Embryonic facial prominence (tissue), 1 donor: ENCODE data around the gene ETV5.

Experiments
- DNase-seq: peaks from one replicate; pipeline ENCODE4 v3.0.0-alpha.2; 2016; ENCODE audit errors: extremely low spot score

Gene ETV5

DNA sequence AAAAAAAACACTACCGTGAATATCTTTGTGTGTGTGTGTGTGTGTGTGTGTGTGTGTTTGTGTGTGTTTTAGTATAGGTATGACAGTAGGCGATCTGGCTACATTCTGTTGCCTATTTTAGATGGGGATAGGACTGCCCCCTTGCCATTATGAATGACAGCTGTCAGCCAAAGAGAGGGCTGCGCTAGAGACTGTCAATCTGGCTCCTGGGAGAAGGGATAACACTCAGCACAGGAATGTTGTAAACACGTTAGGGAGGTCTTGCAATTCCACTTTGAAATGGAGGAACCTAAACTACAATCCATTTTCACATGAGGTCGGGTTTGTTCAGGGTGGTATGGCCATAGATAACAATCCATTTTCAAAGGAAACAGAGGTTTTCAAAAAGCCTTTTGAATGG lies 14.1 kb upstream of the ETV5 start:
- DNase-seq: no peak

- no peak for DNase-seq
Observed at GRCh38 chr3:186121968-186122367, 13.1 kb upstream of the ETV5 start.

DNA sequence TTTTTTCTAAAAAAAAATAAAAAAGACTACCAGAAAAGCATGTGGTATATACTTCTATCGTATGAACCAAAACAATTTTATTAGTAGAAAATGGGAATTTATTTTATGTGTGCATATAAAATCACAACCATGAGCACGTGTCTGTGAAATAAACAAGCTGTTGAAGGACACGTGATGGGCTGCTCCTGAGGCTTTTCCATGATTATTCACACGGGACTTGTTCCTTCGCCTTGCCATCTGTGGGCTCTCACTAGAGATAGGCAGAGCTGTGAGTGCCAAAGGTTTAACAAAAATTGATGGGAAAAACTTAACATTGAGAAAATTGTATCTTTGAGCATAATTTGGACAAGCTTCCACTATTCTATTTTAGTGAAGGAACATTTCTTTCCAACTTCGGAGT lies 12.4 kb upstream of the ETV5 start:
- DNase-seq: no peak

- no peak for DNase-seq
Observed at GRCh38 chr3:186119499-186119898, 10.6 kb upstream of the ETV5 start.

DNA sequence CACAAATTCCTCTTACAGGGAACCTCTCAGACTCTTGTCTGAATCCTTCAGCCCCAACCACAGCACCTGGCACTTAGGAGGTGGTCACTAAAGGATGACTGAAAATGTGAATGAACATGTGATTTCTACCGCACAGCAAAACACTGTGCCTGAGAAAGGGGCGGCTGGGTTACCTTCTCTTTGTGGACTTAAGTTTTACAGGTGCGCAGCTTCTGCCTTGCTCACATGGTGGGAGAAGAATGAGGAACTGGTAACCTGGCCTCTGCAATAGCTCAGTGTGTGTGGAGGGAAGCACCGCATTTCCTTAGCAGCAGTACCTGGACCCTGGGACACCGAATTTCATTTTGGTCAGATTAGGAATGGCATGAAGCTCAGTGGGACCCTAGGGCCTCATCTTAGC lies 9.8 kb upstream of the ETV5 start:
- no peak for DNase-seq

GRCh38 chr3:186117521-186118134 lies 8.7 kb upstream of the ETV5 start:
- DNase-seq: no peak

- no peak for DNase-seq
Observed at GRCh38 chr3:186115239-186115996, 6.5 kb upstream of the ETV5 start.

DNA sequence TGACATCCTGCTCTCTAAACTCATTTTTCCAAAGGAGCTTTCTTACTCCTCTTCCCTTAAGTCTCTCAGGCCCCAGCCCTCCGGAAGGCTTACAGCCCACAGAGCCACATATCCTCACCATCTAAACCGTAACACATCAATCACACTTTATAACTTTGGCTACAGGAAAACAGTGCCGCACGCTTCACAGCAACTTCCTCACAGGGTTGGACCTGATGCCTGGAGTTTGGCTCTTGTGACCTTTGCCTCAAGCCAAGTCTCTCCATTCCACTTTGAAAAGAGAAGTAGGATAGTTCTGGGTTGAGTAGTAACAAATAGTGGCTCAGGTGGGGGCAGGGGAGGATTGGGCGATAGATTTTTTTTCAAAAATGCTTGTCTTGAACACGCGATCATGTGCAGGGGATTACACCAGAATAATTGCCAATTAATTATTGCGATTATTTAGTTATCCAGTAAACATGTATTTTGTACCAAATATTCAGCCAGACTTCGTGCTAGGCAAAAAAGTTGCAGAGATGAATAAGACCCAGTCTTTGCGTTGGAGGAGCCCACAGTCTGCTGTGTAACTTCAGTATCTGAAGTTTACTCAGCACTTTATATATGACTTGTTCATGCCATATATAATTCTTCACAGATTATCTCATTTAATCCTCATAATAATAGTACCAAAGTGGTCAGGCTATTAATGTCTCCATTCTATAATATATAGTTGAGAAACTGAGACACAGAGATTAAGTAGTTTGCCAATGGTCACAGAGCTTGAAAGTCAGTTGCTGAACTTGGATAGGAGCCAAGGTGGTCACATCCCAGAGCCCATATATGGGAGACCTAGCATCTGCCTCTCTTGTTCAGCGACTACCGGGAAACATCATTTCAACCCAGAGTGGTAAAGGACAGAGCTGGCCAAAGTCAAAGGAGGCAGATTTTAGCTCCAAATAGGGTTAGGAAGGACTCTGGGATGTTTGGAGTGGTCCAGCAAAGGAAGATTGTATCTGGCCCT lies 2.4 kb upstream of the ETV5 start:
- no peak for DNase-seq

DNA sequence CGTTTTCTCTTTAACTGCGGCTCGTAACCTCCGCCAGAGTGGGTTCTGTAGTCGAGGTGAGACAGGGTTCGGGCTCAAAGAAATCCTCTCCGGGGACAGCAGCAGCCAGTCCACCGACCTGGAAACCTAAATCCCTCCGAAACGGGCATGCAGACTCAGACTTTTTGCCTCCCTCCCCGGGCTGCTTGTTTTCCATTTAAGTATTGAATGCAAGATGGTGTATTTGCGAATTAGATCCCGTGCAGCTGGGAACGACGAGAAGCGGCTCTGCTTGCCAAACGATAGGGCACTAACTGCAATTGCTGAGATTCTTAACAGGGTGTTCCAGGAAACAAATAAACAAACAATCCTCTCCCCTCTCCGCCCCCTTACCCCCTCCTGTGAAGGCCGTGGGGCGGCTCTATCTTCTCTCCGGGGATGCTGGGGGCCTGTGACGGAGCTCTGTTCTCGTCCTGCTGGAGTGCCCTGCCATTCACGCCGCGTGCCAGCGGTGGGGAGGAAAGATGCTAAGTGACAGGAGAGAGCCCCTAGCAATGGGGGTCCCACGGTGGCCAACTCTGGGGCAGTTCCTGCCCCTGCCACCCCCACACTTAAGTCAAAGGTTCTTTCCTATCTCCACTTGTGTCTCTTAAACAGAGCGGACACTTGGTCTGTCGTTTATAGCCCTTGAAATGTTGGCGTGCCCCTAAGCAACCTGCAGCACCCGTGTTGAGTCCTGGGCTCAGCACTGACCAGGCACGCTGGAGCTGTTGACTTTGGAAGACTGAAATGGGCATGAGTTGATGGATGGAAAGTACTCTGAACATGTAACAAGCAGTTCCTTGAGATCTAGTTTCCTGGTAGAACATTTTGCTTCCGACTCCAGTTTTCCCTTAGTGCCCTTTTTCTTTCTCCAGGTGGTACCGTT lies 1.3 kb upstream of the ETV5 start:
- DNase-seq: no peak

DNA sequence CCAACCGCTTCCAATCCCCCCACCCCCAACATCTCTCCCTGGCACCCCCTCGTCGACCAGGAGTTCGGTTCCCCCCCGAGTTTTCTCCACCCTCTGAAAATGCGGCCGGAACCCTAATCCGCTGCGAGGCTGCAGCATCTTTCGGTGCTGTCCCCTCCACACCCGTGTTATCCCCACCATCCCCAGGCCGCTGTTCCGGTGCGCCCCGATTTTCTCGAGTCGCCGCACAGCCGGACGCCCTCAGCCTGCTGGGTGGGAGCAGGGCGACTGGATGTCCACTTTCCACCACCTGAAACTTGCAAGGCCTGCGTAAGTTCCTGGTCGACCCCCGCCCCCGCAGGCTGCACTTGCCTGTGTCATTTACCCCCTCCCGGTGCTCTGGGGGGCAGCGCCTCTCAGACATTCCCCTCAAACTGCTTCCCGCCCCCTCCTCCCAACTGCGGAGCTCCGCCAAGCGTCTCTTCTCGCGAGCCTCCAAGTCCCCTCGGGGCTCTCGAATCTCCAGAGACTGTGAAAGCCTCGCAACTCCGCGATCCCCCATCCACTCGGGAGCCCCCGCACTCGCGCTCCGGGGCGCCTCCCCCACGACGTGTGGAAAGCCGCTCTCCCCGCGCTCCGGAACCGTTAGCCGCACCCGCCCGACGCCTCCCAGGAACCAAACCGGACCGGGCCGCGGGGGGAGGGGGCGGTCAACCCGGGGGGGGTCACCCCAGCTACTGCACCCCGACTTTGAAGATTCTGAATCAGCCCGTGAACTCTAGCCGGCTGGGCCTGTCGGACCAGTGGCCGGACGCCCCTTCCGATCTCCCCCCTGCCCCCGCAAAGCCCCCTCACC lies 566 bp downstream of the ETV5 start:
- peak; percentile 58 for DNase-seq

- DNase-seq: peak; percentile 80
Observed at GRCh38 chr3:186107215-186108105, 1.4 kb downstream of the ETV5 start.

- no peak for DNase-seq
Observed at GRCh38 chr3:186105543-186105942, 3.3 kb downstream of the ETV5 start.

DNA sequence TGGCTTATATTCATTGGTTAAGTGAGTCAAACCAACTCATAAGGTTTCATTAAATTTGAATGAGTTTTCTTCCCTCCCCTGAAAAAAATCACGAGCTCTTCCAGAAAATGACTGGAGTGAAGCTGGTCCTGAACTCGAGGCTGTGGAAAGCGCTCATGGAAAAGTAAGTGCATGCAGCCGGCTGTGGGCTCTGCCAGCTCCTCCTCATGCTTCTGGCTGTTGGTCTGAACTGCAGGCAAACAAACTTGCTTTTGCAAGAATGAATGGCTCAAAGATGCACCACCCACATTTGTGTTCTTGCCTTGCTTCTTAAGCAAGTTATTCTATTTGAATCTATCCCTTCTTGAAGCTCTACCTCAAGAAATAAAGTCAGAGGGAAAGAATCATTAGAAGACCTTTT lies 6.2 kb downstream of the ETV5 start:
- no peak for DNase-seq

GRCh38 chr3:186100398-186100797 lies 8.5 kb downstream of the ETV5 start:
- DNase-seq: no peak

GRCh38 chr3:186099178-186099577 lies 9.7 kb downstream of the ETV5 start:
- no peak for DNase-seq

DNA sequence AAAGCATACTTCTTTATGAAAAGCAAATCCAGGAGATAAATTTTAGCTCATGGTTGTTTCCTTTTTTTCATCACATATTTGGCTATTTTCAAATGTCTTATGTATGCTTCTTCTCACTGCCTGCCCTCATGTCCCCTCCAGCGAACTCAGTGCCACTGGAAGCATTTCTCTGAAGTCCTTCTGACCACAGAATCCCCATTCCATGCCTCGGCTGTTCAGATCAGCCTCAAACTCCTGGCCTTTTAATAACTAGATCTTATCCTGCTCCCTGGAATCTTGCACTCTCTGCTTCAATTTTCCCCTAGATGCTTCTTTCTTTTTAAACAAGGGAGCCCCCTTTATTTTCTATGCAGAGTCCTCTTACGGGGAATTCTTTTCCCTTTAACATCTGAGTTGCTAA lies 10.1 kb downstream of the ETV5 start:
- no peak for DNase-seq

- DNase-seq: peak; percentile 85
Observed at GRCh38 chr3:186097663-186098451, 11.0 kb downstream of the ETV5 start.

DNA sequence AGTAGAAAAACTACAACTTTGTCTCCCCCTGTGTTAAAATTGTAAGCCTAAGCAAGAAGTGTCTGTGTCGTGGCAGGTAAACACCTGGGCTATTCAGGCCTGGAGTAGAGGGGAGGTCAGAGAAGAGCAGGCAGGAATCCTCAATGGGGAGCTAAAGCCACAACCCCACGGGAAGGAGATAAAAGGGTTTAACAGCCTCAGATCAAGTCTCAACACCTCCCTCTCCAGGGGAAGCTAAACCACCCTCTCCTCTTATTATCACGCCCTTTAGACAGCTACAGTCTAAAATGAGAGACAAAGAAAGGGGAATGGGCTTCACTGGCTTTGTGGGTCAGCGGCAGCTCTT lies 11.6 kb downstream of the ETV5 start:
- DNase-seq: no peak

GRCh38 chr3:186096290-186096689 lies 12.6 kb downstream of the ETV5 start:
- no peak for DNase-seq
